NB4 (cell line): ENCODE data around the gene SELENOP.

Experiments
- POLR2A ChIP-seq: IDR thresholded peaks from 2 replicates; pipeline ENCODE4 v1.6.1; 2011; ENCODE audit warnings: mild to moderate bottlenecking; ENCODE audit not compliant: insufficient read length; ENCODE audit errors: extremely low read depth
- TF ChIP-seq, protein P1 (sequence below): IDR thresholded peaks from one replicate; pipeline ENCODE4 v1.5.1; 2012; ENCODE audit warnings: low read depth, low read length

DNA sequence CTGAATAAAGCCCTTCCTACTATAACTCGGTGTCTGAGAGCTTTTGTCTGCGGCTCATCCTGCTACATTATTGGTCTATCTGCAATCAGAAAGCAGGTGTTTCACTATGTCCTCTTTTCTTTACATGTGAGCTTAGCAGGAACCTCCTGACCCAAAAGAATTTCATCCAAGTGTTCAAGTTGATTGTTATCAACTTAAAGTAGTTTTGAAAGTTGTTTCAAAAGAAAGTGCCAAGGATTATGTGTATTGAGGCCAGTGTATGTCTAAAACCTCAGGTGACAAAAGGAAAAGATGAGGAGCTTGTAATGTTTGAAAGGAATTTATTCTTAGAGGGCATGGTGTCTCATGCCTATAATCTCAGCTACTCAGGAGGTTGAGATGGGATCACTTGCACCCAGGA, 8.1 kb upstream of the SELENOP start:
- no peak for TF ChIP-seq POLR2A
- TF ChIP-seq, protein P1, sequence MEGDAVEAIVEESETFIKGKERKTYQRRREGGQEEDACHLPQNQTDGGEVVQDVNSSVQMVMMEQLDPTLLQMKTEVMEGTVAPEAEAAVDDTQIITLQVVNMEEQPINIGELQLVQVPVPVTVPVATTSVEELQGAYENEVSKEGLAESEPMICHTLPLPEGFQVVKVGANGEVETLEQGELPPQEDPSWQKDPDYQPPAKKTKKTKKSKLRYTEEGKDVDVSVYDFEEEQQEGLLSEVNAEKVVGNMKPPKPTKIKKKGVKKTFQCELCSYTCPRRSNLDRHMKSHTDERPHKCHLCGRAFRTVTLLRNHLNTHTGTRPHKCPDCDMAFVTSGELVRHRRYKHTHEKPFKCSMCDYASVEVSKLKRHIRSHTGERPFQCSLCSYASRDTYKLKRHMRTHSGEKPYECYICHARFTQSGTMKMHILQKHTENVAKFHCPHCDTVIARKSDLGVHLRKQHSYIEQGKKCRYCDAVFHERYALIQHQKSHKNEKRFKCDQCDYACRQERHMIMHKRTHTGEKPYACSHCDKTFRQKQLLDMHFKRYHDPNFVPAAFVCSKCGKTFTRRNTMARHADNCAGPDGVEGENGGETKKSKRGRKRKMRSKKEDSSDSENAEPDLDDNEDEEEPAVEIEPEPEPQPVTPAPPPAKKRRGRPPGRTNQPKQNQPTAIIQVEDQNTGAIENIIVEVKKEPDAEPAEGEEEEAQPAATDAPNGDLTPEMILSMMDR = no peak
